Testis (tissue), 2 donors: ENCODE results near the gene FAM81A.

Source experiments
- CTCF ChIP-seq, 3 experiments: fragments of 450-650 bp in 2 of 3; fragments of 200-600 bp in 1 of 3; sonication (generic) in 1 of 3; IDR thresholded peaks; one replicate each; pipeline ENCODE4 v1.5.1; 2016 to 2019; ENCODE audit warnings: antibody characterized with exemption in 3 of 3, mild to moderate bottlenecking in 2 of 3, moderate library complexity in 1 of 3
- POLR2A ChIP-seq: fragments of 450-650 bp; IDR thresholded peaks from one replicate; pipeline ENCODE4 v1.6.1; 2017; ENCODE audit warnings: antibody characterized with exemption, mild to moderate bottlenecking, moderate library complexity

DNA sequence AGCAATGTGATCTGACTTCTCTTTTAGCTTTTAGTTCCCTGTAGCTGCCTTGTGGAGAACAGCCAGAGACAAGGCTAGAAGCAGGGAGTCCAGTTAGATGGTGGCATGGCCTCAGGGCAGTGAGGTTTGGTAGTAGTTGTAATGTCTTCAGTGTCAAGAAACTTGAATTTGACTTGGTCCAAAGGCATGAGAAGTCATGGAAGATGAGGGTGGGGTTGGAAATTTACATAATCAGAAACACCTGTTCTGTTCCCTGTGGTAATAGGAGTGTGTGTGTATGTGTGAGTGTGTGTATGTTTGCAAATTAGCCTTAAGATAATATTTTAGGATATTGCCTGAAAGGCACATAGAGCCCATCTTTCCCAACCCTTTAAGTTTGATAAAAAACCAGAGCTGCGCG, 118.4 kb downstream of the FAM81A start:
- TF ChIP-seq CTCF (IDR thresholded peaks at IDR 0.05) = no peak
- TF ChIP-seq POLR2A = no peak
